Hematopoietic multipotent progenitor cell (in vitro differentiated cells): ENCODE results near the gene PTK7. TPM values are rescaled to one million over a fixed set of nuclear protein-coding genes. Genes with fewer than 3 reads are reported as not detected.

Source experiments
- DNase-seq, 3 donors: peaks; one replicate each; pipeline ENCODE4 v3.0.0-alpha.2; 2011 to 2015; ENCODE audit warnings: low read depth in 2 of 3, low spot score in 2 of 3
- total RNA-seq: library from RNA; depleted of rRNA; stranded (reverse); fragments of >200 nt; gene quantifications from one replicate; pipeline ENCODE4 v1.2.3, GENCODE V29; 2012

Gene PTK7
- total RNA-seq, 1 donor = 63.8 TPM

- no peak for DNase-seq
These were observed 120.2 kb downstream of the PTK7 start for GRCh38 chr6:43196337-43196736.

- DNase-seq = no peak
These were observed 123.8 kb downstream of the PTK7 start for GRCh38 chr6:43199912-43200311.

GRCh38 chr6:43200541-43200940, 124.4 kb downstream of the PTK7 start:
- DNase-seq = no peak

GRCh38 chr6:43202451-43202850, 126.3 kb downstream of the PTK7 start:
- no peak for DNase-seq

- DNase-seq = no peak
These were observed 127.1 kb downstream of the PTK7 start for GRCh38 chr6:43203029-43203717.

GRCh38 chr6:43203718-43204095, 127.6 kb downstream of the PTK7 start:
- DNase-seq = no peak

GRCh38 chr6:43204271-43205105, 128.4 kb downstream of the PTK7 start:
- DNase-seq = no peak

GRCh38 chr6:43205849-43206248, 129.7 kb downstream of the PTK7 start:
- no peak for DNase-seq

GRCh38 chr6:43207286-43207685, 131.2 kb downstream of the PTK7 start:
- no peak for DNase-seq

Other genes starting within 250 kb of the PTK7 start
- 56.0 TPM for gene RPL7L1, start 196.7 kb upstream of the PTK7 start, total RNA-seq
- gene PTCRA, start 160.3 kb upstream of the PTK7 start, total RNA-seq = under 0.01 TPM
- gene CNPY3, start 146.8 kb upstream of the PTK7 start, total RNA-seq = 44.2 TPM
- 1.1 TPM for gene GNMT, start 115.6 kb upstream of the PTK7 start, total RNA-seq
- 32.6 TPM for gene PEX6, start 97.1 kb upstream of the PTK7 start, total RNA-seq
- gene PPP2R5D, start 91.7 kb upstream of the PTK7 start, total RNA-seq = 42.0 TPM
- 31.0 TPM for gene MEA1, start 62.4 kb upstream of the PTK7 start, total RNA-seq
- gene KLHDC3, start 62.1 kb upstream of the PTK7 start, total RNA-seq = 173 TPM
- 22.6 TPM for gene RRP36, start 54.7 kb upstream of the PTK7 start, total RNA-seq
- 26.4 TPM for gene CUL7, start 22.5 kb upstream of the PTK7 start, total RNA-seq
- gene MRPL2, start 16.9 kb upstream of the PTK7 start, total RNA-seq = 24.5 TPM
- 33.7 TPM for gene KLC4, start 16.7 kb upstream of the PTK7 start, total RNA-seq
- gene SRF, start 95.0 kb downstream of the PTK7 start, total RNA-seq = 35.0 TPM
- gene CUL9, start 105.9 kb downstream of the PTK7 start, total RNA-seq = 47.7 TPM
- gene DNPH1, start 153.2 kb downstream of the PTK7 start, total RNA-seq = 92.9 TPM
- under 0.01 TPM for gene TTBK1, start 167.2 kb downstream of the PTK7 start, total RNA-seq
- not detected for gene SLC22A7, start 221.9 kb downstream of the PTK7 start, total RNA-seq
- gene CRIP3, start 232.5 kb downstream of the PTK7 start, total RNA-seq = 0.27 TPM